K562 (cell line): ENCODE measurements around the gene LRRC25. TPM values are rescaled to one million over a fixed set of nuclear protein-coding genes. Genes with fewer than 3 reads are reported as not detected.
A peak's percentile ranks its signal among the peaks of the same experiment; 100 is the strongest.

Source experiments
- GATAD2B ChIP-seq: fragments of 450-650 bp; IDR thresholded peaks from 2 replicates; pipeline ENCODE4 v1.6.1; 2017; ENCODE audit warnings: mild to moderate bottlenecking, borderline replicate concordance
- MECOM ChIP-seq: fragments of 250-450 bp; sonication (Bioruptor Pico); IDR thresholded peaks from 2 replicates; pipeline ENCODE4 v1.8.0; 2022; ENCODE audit warnings: inconsistent platforms
- NCOR1 ChIP-seq: fragments of 450-650 bp; IDR thresholded peaks from 2 replicates; pipeline ENCODE4 v1.6.1; 2016; ENCODE audit warnings: mild to moderate bottlenecking, moderate library complexity
- POLR2AphosphoS2 ChIP-seq: IDR thresholded peaks from 2 replicates; pipeline ENCODE4 v1.6.1; 2012; ENCODE audit warnings: low read length, improper control_type of control experiment
- SMAD4 ChIP-seq: fragments of 250-450 bp; sonication (Bioruptor Pico); conservative IDR thresholded peaks from 2 replicates; pipeline ENCODE4 v1.8.0; 2021; ENCODE audit warnings: inconsistent platforms, mild to moderate bottlenecking, moderate library complexity
- SMARCB1 ChIP-seq: IDR thresholded peaks from 2 replicates; pipeline ENCODE4 v1.6.1; 2011; ENCODE audit warnings: improper control_type of control experiment, low read depth; ENCODE audit not compliant: insufficient read length
- TEAD4 ChIP-seq, 2 experiments: sonication (generic) in 1 of 2; formaldehyde crosslinking in 1 of 2; IDR thresholded peaks; 2 replicates each; pipeline versions ENCODE4 v1.6.1 to v1.8.0; 2012 to 2022; ENCODE audit warnings: borderline replicate concordance in 1 of 2, inconsistent platforms in 1 of 2, low read length in 1 of 2, mild to moderate bottlenecking in 1 of 2, missing genetic modification reagents in 1 of 2
- ZNF75A ChIP-seq: fragments of 450-650 bp; formaldehyde crosslinking; IDR thresholded peaks from 2 replicates; pipeline ENCODE4 v1.4.0; 2020; ENCODE audit warnings: mild to moderate bottlenecking
- polyA plus RNA-seq, 8 experiments: library from polyadenylated mRNA; depleted of rRNA in 4 of 8; stranded (reverse) in 5 of 8; unstranded in 3 of 8; fragments of >200 nt; fragmentation: Nextera tagmentation in 2 of 8; fragmentation: Illumina TruSeq in 1 of 8; extraction: Ambion mirVana in 2 of 8; extraction: Trizol in 1 of 8; gene quantifications; 2 replicates each; pipeline versions ENCODE4 v1.2.1 to v1.2.3, GENCODE V29; 2011 to 2014; ENCODE audit warnings: inconsistent platforms in 1 of 8, missing spikeins in 1 of 8
- total RNA-seq, 7 experiments: library from RNA; depleted of rRNA in 6 of 7; stranded (reverse); fragments of >200 nt in 6 of 7; fragmentation: Illumina TruSeq in 2 of 7; extraction: Trizol in 2 of 7; gene quantifications; 2 replicates each; pipeline versions ENCODE4 v1.2.1 to v1.2.3, GENCODE V29; 2011 to 2021; ENCODE audit warnings: low replicate concordance in 1 of 7
- TF ChIP-seq, protein P1 (sequence below): sonication (generic); formaldehyde crosslinking; IDR thresholded peaks from 2 replicates; pipeline ENCODE4 v1.8.0; 2022; ENCODE audit warnings: mild to moderate bottlenecking, missing genetic modification reagents
- TF ChIP-seq, protein P2 (sequence below): fragments of 450-650 bp; IDR thresholded peaks from 2 replicates; pipeline ENCODE4 v1.7.0; 2016; ENCODE audit warnings: borderline replicate concordance
- TF ChIP-seq, protein P3 (sequence below): sonication (generic); formaldehyde crosslinking; IDR thresholded peaks from 2 replicates; pipeline ENCODE4 v1.8.1; 2023; ENCODE audit warnings: mild to moderate bottlenecking, missing genetic modification reagents
- TF ChIP-seq, protein P4 (sequence below): fragments of 250-450 bp; sonication (Bioruptor Pico); IDR thresholded peaks from 2 replicates; pipeline ENCODE4 v1.4.0; 2020
- TF ChIP-seq, protein P5 (sequence below): sonication (generic); formaldehyde crosslinking; IDR thresholded peaks from 2 replicates; pipeline ENCODE4 v1.8.0; 2022; ENCODE audit warnings: missing genetic modification reagents, mild to moderate bottlenecking, borderline replicate concordance

The LRRC25 gene
- total and polyA plus RNA-seq, 9 of the 15 experiments (the other 6 are each of a cell fraction or from before 2014, with no cell fraction given) = 0.07 to 0.36 (median 0.10) TPM; not detected in 3

DNA sequence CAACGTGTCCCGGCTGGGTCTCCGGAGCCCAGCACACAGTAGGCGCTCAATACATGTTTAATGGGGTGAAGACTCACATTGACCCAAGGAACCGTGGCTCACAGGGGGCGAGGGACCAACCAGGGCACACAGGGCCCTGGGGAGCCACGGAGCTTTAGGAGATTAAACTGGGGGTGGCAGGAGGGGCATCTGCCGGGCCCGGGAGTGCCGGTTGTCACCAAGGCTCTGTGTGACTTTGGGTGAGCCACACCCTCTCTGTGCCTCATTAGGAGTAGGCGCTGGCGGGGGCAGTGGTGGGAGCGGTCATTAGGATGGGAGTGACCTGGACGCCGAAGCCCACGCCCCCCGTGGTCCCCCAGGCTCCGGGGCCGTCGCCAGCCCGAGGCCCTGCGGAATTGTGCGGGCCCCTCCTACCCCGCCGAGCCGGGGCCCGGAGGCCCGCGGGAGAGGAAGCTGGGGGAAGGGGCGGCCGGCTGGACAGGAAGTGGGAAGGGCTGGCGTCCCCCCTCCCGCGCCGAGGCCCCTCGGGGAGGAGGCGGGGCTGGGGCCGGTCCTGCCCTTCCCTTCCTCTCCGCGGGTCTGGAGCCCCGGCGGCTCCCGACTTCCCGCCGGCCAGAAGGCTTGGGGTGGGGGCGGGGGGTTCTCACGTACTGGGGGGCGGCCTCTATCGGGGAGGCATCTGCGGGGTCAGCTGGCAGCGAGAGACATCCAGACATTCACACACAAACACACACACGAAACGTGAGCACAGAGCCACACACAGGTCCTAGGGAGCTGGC lies 20.0 kb upstream of the LRRC25 start (continued):
- TF ChIP-seq, protein P1, sequence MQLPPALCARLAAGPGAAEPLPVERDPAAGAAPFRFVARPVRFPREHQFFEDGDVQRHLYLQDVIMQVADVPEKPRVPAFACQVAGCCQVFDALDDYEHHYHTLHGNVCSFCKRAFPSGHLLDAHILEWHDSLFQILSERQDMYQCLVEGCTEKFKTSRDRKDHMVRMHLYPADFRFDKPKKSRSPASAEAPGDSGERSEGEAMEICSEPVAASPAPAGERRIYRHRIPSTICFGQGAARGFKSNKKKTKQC = no peak
- TF ChIP-seq, protein P2, sequence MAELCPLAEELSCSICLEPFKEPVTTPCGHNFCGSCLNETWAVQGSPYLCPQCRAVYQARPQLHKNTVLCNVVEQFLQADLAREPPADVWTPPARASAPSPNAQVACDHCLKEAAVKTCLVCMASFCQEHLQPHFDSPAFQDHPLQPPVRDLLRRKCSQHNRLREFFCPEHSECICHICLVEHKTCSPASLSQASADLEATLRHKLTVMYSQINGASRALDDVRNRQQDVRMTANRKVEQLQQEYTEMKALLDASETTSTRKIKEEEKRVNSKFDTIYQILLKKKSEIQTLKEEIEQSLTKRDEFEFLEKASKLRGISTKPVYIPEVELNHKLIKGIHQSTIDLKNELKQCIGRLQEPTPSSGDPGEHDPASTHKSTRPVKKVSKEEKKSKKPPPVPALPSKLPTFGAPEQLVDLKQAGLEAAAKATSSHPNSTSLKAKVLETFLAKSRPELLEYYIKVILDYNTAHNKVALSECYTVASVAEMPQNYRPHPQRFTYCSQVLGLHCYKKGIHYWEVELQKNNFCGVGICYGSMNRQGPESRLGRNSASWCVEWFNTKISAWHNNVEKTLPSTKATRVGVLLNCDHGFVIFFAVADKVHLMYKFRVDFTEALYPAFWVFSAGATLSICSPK = no peak
- TF ChIP-seq TEAD4 (IDR thresholded peaks at IDR 0.05; ENCODE audit: low read length) = no peak
- TF ChIP-seq TEAD4 (CRISPR knock-in tag; IDR thresholded peaks at IDR 0.05; ENCODE audit: borderline replicate concordance) = no peak
- no peak; the same call in 1 of the 2 replicates for TF ChIP-seq NCOR1
- TF ChIP-seq SMARCB1 = no peak
- TF ChIP-seq, protein P3, sequence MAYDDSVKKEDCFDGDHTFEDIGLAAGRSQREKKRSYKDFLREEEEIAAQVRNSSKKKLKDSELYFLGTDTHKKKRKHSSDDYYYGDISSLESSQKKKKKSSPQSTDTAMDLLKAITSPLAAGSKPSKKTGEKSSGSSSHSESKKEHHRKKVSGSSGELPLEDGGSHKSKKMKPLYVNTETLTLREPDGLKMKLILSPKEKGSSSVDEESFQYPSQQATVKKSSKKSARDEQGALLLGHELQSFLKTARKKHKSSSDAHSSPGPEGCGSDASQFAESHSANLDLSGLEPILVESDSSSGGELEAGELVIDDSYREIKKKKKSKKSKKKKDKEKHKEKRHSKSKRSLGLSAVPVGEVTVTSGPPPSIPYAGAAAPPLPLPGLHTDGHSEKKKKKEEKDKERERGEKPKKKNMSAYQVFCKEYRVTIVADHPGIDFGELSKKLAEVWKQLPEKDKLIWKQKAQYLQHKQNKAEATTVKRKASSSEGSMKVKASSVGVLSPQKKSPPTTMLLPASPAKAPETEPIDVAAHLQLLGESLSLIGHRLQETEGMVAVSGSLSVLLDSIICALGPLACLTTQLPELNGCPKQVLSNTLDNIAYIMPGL (CRISPR knock-in tag) = no peak
- no peak; the same call in 1 of the 2 replicates for TF ChIP-seq SMAD4 (CRISPR knock-in tag)
- TF ChIP-seq, protein P4, sequence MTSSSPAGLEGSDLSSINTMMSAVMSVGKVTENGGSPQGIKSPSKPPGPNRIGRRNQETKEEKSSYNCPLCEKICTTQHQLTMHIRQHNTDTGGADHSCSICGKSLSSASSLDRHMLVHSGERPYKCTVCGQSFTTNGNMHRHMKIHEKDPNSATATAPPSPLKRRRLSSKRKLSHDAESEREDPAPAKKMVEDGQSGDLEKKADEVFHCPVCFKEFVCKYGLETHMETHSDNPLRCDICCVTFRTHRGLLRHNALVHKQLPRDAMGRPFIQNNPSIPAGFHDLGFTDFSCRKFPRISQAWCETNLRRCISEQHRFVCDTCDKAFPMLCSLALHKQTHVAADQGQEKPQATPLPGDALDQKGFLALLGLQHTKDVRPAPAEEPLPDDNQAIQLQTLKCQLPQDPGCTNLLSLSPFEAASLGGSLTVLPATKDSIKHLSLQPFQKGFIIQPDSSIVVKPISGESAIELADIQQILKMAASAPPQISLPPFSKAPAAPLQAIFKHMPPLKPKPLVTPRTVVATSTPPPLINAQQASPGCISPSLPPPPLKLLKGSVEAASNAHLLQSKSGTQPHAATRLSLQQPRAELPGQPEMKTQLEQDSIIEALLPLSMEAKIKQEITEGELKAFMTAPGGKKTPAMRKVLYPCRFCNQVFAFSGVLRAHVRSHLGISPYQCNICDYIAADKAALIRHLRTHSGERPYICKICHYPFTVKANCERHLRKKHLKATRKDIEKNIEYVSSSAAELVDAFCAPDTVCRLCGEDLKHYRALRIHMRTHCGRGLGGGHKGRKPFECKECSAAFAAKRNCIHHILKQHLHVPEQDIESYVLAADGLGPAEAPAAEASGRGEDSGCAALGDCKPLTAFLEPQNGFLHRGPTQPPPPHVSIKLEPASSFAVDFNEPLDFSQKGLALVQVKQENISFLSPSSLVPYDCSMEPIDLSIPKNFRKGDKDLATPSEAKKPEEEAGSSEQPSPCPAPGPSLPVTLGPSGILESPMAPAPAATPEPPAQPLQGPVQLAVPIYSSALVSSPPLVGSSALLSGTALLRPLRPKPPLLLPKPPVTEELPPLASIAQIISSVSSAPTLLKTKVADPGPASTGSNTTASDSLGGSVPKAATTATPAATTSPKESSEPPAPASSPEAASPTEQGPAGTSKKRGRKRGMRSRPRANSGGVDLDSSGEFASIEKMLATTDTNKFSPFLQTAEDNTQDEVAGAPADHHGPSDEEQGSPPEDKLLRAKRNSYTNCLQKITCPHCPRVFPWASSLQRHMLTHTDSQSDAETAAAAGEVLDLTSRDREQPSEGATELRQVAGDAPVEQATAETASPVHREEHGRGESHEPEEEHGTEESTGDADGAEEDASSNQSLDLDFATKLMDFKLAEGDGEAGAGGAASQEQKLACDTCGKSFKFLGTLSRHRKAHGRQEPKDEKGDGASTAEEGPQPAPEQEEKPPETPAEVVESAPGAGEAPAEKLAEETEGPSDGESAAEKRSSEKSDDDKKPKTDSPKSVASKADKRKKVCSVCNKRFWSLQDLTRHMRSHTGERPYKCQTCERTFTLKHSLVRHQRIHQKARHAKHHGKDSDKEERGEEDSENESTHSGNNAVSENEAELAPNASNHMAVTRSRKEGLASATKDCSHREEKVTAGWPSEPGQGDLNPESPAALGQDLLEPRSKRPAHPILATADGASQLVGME (CRISPR knock-in tag) = peak; percentile 67; the same call in 1 of the 2 replicates
- no peak for TF ChIP-seq POLR2AphosphoS2
- TF ChIP-seq, protein P5, sequence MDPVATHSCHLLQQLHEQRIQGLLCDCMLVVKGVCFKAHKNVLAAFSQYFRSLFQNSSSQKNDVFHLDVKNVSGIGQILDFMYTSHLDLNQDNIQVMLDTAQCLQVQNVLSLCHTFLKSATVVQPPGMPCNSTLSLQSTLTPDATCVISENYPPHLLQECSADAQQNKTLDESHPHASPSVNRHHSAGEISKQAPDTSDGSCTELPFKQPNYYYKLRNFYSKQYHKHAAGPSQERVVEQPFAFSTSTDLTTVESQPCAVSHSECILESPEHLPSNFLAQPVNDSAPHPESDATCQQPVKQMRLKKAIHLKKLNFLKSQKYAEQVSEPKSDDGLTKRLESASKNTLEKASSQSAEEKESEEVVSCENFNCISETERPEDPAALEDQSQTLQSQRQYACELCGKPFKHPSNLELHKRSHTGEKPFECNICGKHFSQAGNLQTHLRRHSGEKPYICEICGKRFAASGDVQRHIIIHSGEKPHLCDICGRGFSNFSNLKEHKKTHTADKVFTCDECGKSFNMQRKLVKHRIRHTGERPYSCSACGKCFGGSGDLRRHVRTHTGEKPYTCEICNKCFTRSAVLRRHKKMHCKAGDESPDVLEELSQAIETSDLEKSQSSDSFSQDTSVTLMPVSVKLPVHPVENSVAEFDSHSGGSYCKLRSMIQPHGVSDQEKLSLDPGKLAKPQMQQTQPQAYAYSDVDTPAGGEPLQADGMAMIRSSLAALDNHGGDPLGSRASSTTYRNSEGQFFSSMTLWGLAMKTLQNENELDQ (CRISPR knock-in tag) = no peak
- TF ChIP-seq MECOM (CRISPR knock-in tag) = no peak
- TF ChIP-seq ZNF75A = no peak
- peak; percentile 62; the same call in 1 of the 2 replicates for TF ChIP-seq GATAD2B
